ENCODE measurements around the gene CENPK.

Gene CENPK

GRCh38 chr5:65570598-65571226 is 7.7 kb upstream of the CENPK start:
- POLR2A ChIA-PET: no interaction called here
- no peak for TF ChIP-seq CTCF (IDR thresholded peaks at IDR 0.05; ENCODE audit: insufficient read depth, low read length, missing control alignments)
- H3K4me3 ChIP-seq (ENCODE audit: low read depth, low read length): no peak overlapping the region
- no peak for DNase-seq (ENCODE audit: low read depth, low spot score)
- CTCF ChIA-PET: no interaction called here

GRCh38 chr5:65566505-65566904 is 3.5 kb upstream of the CENPK start:
- ChIA-PET POLR2A (no interaction called here), CTCF (no interaction called here)
- TF ChIP-seq CTCF (IDR thresholded peaks at IDR 0.05; ENCODE audit: insufficient read depth, low read length, missing control alignments): no peak
- no peak overlapping the region for H3K4me3 ChIP-seq (ENCODE audit: low read depth, low read length)
- DNase-seq (ENCODE audit: low read depth, low spot score): no peak

- CTCF ChIA-PET: interaction anchor here (1.1 kb wide), 1 partner anchor 9 kb away, joined by 3 read pairs; no protein-coding TSS in a partner anchor
- POLR2A ChIA-PET: interaction anchor here (1.2 kb wide), 1 partner anchor 158 kb away, joined by 3 read pairs; the partner anchor contains the start of genes NLN and SGTB
- TF ChIP-seq CTCF (IDR thresholded peaks at IDR 0.05; ENCODE audit: insufficient read depth, low read length, missing control alignments): no peak
- H3K4me3 ChIP-seq (ENCODE audit: low read depth, low read length): peak overlapping the region; percentile 94
- no peak for DNase-seq (ENCODE audit: low read depth, low spot score)
Measured at GRCh38 chr5:65563777-65564176, 809 bp upstream of the CENPK start.

- no peak for TF ChIP-seq CTCF (IDR thresholded peaks at IDR 0.05; ENCODE audit: insufficient read depth, low read length, missing control alignments)
- DNase-seq (ENCODE audit: low read depth, low spot score): no peak
- ChIA-PET CTCF (no interaction called here), POLR2A (no interaction called here)
- no peak overlapping the region for H3K4me3 ChIP-seq (ENCODE audit: low read depth, low read length)
Measured at GRCh38 chr5:65556718-65557117, 6.2 kb downstream of the CENPK start.

GRCh38 chr5:65556181-65556580 is 6.8 kb downstream of the CENPK start:
- ChIA-PET CTCF (no interaction called here), POLR2A (no interaction called here)
- no peak overlapping the region for H3K4me3 ChIP-seq (ENCODE audit: low read depth, low read length)
- DNase-seq (ENCODE audit: low read depth, low spot score): no peak
- no peak for TF ChIP-seq CTCF (IDR thresholded peaks at IDR 0.05; ENCODE audit: insufficient read depth, low read length, missing control alignments)

GRCh38 chr5:65555287-65555686 is 7.7 kb downstream of the CENPK start:
- ChIA-PET POLR2A (no interaction called here), CTCF (no interaction called here)
- no peak for DNase-seq (ENCODE audit: low read depth, low spot score)
- no peak for TF ChIP-seq CTCF (IDR thresholded peaks at IDR 0.05; ENCODE audit: insufficient read depth, low read length, missing control alignments)
- H3K4me3 ChIP-seq (ENCODE audit: low read depth, low read length): no peak overlapping the region

All from AG04449 (cell line).